ENCODE results near the gene TTC23L.

Gene TTC23L

DNA sequence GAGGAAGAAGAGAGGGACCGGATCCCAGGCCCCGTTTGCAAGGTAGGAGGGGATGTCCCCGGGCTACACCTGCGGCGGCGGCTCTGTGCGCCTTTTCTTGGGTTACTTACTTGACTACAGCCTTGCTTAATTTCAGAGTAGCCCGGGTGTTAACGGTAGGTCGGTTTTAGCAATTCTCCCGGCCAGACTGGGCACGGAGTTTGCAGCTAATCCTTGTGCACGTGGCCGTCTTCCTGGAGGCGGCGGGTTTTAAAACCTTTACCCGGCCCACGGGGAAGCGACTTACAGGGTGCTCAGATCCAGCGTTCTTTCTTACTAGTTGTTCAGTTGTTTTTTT lies 76.9 kb downstream of the TTC23L start:
- Histone ChIP-seq H3K9me3 (ENCODE audit: insufficient read depth, low read depth, low read length) (no peaks in the 10 kb centered on the region), H3K4me3 (ENCODE audit: low read length, poor library complexity, severe bottlenecking) (peak overlapping the region; percentile 97), H3K36me3 (ENCODE audit: insufficient read depth, low read length) (peaks cover 28% of the 10 kb centered on the region), H3F3A (ENCODE audit: low read depth) (no peaks in the 10 kb centered on the region), H3K27me3 (ENCODE audit: insufficient read depth, low read length, poor library complexity, severe bottlenecking) (no peaks in the 10 kb centered on the region), H3K9ac (ENCODE audit: low read depth, low read length, poor library complexity, severe bottlenecking) (peak overlapping the region; percentile 91), H3K4me2 (ENCODE audit: low read depth, low read length, poor library complexity, severe bottlenecking) (peak overlapping the region; percentile 99), H3K4me1 (ENCODE audit: insufficient read depth, low read length, poor library complexity, severe bottlenecking) (peaks cover 46% of the 10 kb centered on the region), H3K9me2 (replicated peaks; ENCODE audit: low read depth, low read length) (no peaks in the 10 kb centered on the region), H2AFZ (ENCODE audit: low read length) (peak overlapping the region; percentile 70), H4K20me1 (ENCODE audit: insufficient read depth, low read length, poor library complexity, severe bottlenecking) (peaks cover 61% of the 10 kb centered on the region), H3K79me2 (ENCODE audit: insufficient read depth, low read length) (peaks cover 95% of the 10 kb centered on the region)
- TF ChIP-seq EZH2phosphoT487 (IDR thresholded peaks at IDR 0.05; ENCODE audit: borderline replicate concordance) = no peak
- TF ChIP-seq, protein P1, sequence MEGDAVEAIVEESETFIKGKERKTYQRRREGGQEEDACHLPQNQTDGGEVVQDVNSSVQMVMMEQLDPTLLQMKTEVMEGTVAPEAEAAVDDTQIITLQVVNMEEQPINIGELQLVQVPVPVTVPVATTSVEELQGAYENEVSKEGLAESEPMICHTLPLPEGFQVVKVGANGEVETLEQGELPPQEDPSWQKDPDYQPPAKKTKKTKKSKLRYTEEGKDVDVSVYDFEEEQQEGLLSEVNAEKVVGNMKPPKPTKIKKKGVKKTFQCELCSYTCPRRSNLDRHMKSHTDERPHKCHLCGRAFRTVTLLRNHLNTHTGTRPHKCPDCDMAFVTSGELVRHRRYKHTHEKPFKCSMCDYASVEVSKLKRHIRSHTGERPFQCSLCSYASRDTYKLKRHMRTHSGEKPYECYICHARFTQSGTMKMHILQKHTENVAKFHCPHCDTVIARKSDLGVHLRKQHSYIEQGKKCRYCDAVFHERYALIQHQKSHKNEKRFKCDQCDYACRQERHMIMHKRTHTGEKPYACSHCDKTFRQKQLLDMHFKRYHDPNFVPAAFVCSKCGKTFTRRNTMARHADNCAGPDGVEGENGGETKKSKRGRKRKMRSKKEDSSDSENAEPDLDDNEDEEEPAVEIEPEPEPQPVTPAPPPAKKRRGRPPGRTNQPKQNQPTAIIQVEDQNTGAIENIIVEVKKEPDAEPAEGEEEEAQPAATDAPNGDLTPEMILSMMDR (conservative IDR thresholded peaks at IDR 0.05; ENCODE audit: low read length) = no peak

DNA sequence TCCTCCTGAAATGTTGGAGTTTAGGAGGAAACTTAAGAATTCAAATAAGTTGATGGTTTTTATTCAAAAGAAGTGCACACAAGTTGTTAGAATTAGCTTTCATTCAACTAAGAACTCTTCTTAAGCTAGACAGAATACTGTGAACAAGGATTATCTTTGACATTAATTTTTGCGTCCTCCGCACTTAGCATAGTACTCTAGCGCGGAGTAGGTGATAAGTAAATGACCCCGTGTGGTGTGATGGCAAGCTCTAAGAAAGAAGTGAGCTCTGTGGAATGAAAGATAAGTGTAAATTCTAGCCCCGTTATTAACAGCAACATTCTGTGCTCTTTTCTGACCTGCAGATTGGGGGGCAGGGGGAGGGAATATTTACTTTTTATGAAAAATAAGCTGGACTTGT lies 77.6 kb downstream of the TTC23L start:
- peak overlapping the region; percentile 91 for H3K9ac ChIP-seq (ENCODE audit: low read depth, low read length, poor library complexity, severe bottlenecking)
- H3K4me1 ChIP-seq (ENCODE audit: insufficient read depth, low read length, poor library complexity, severe bottlenecking) = peaks cover 51% of the 10 kb centered on the region
- H3K4me3 ChIP-seq (ENCODE audit: low read length, poor library complexity, severe bottlenecking) = peak overlapping the region; percentile 97
- H2AFZ ChIP-seq (ENCODE audit: low read length) = no peak overlapping the region
- H3F3A ChIP-seq (ENCODE audit: low read depth) = no peaks in the 10 kb centered on the region
- peak overlapping the region; percentile 99 for H3K4me2 ChIP-seq (ENCODE audit: low read depth, low read length, poor library complexity, severe bottlenecking)
- H3K36me3 ChIP-seq (ENCODE audit: insufficient read depth, low read length) = peaks cover 28% of the 10 kb centered on the region
- no peaks in the 10 kb centered on the region for H3K9me3 ChIP-seq (ENCODE audit: insufficient read depth, low read depth, low read length)
- H3K27me3 ChIP-seq (ENCODE audit: insufficient read depth, low read length, poor library complexity, severe bottlenecking) = no peaks in the 10 kb centered on the region
- TF ChIP-seq EZH2phosphoT487 (IDR thresholded peaks at IDR 0.05; ENCODE audit: borderline replicate concordance) = no peak
- TF ChIP-seq, protein P1 (conservative IDR thresholded peaks at IDR 0.05; ENCODE audit: low read length) = no peak
- peaks cover 61% of the 10 kb centered on the region for H4K20me1 ChIP-seq (ENCODE audit: insufficient read depth, low read length, poor library complexity, severe bottlenecking)
- H3K9me2 ChIP-seq (replicated peaks; ENCODE audit: low read depth, low read length) = no peaks in the 10 kb centered on the region
- peaks cover 95% of the 10 kb centered on the region for H3K79me2 ChIP-seq (ENCODE audit: insufficient read depth, low read length)

DNA sequence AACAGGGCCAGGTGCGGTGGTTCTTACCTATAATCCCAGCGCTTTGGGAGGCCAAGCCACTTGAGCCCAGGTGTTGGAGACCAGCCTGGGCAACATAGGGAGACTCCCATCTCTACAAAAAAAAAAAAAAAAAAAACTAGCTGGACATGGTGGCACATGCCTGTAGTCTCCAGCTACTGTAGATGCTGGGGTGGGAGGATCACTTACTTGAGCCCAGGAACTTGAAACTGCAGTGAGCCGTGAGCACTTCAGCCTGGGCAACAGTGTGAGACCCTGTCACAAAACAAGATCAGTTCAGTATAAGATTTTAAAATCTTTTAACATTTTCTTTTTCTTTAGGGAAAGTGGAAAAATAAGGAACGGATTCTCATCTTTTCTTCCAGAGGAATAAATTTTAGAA lies 79.1 kb downstream of the TTC23L start:
- H3K27me3 ChIP-seq (ENCODE audit: insufficient read depth, low read length, poor library complexity, severe bottlenecking) = no peaks in the 10 kb centered on the region
- H3K4me3 ChIP-seq (ENCODE audit: low read length, poor library complexity, severe bottlenecking) = peak overlapping the region; percentile 97
- H3K4me1 ChIP-seq (ENCODE audit: insufficient read depth, low read length, poor library complexity, severe bottlenecking) = peaks cover 48% of the 10 kb centered on the region
- H3K4me2 ChIP-seq (ENCODE audit: low read depth, low read length, poor library complexity, severe bottlenecking) = peak overlapping the region; percentile 99
- no peak overlapping the region for H2AFZ ChIP-seq (ENCODE audit: low read length)
- no peak for TF ChIP-seq EZH2phosphoT487 (IDR thresholded peaks at IDR 0.05; ENCODE audit: borderline replicate concordance)
- TF ChIP-seq, protein P1 (conservative IDR thresholded peaks at IDR 0.05; ENCODE audit: low read length) = no peak
- H3K9ac ChIP-seq (ENCODE audit: low read depth, low read length, poor library complexity, severe bottlenecking) = peak overlapping the region; percentile 91
- H4K20me1 ChIP-seq (ENCODE audit: insufficient read depth, low read length, poor library complexity, severe bottlenecking) = peaks cover 69% of the 10 kb centered on the region
- peaks cover 35% of the 10 kb centered on the region for H3K36me3 ChIP-seq (ENCODE audit: insufficient read depth, low read length)
- no peaks in the 10 kb centered on the region for H3K9me2 ChIP-seq (replicated peaks; ENCODE audit: low read depth, low read length)
- H3K9me3 ChIP-seq (ENCODE audit: insufficient read depth, low read depth, low read length) = no peaks in the 10 kb centered on the region
- H3K79me2 ChIP-seq (ENCODE audit: insufficient read depth, low read length) = peaks cover 91% of the 10 kb centered on the region
- H3F3A ChIP-seq (ENCODE audit: low read depth) = no peaks in the 10 kb centered on the region
